IMR-90 (cell line): ENCODE results near the gene ARHGAP35.

Experiments used
- BHLHE40 ChIP-seq: fragments of 150-350 bp; IDR thresholded peaks from 2 replicates; pipeline ENCODE4 v1.6.1; 2016; ENCODE audit warnings: mild to moderate bottlenecking, low read depth, low read length
- CEBPB ChIP-seq: IDR thresholded peaks from 2 replicates; pipeline ENCODE4 v1.6.1; 2012; ENCODE audit warnings: low read depth, low read length, improper control_type of control experiment
- CHD1 ChIP-seq: IDR thresholded peaks from 2 replicates; pipeline ENCODE4 v1.6.1; 2012; ENCODE audit warnings: low read depth, low read length, improper control_type of control experiment
- MAFK ChIP-seq: IDR thresholded peaks from 2 replicates; pipeline ENCODE4 v1.6.1; 2012; ENCODE audit warnings: low read depth, low read length, improper control_type of control experiment
- MXI1 ChIP-seq: IDR thresholded peaks from 2 replicates; pipeline ENCODE4 v1.6.1; 2012; ENCODE audit warnings: low read depth, mild to moderate bottlenecking, low read length, moderate library complexity, borderline replicate concordance
- POLR2A ChIP-seq: IDR thresholded peaks from 2 replicates; pipeline ENCODE4 v1.6.1; 2012; ENCODE audit warnings: mild to moderate bottlenecking, low read depth, low read length
- RAD21 ChIP-seq: IDR thresholded peaks from 2 replicates; pipeline ENCODE4 v1.6.1; 2012; ENCODE audit warnings: low read length, improper control_type of control experiment
- RCOR1 ChIP-seq: IDR thresholded peaks from 2 replicates; pipeline ENCODE4 v1.6.1; 2012; ENCODE audit warnings: mild to moderate bottlenecking, low read length, improper control_type of control experiment; ENCODE audit not compliant: insufficient replicate concordance
- TF ChIP-seq, protein P1 (sequence below): conservative IDR thresholded peaks from 2 replicates; pipeline ENCODE4 v1.5.1; 2012; ENCODE audit warnings: mild to moderate bottlenecking, low read depth, low read length, improper control_type of control experiment

DNA sequence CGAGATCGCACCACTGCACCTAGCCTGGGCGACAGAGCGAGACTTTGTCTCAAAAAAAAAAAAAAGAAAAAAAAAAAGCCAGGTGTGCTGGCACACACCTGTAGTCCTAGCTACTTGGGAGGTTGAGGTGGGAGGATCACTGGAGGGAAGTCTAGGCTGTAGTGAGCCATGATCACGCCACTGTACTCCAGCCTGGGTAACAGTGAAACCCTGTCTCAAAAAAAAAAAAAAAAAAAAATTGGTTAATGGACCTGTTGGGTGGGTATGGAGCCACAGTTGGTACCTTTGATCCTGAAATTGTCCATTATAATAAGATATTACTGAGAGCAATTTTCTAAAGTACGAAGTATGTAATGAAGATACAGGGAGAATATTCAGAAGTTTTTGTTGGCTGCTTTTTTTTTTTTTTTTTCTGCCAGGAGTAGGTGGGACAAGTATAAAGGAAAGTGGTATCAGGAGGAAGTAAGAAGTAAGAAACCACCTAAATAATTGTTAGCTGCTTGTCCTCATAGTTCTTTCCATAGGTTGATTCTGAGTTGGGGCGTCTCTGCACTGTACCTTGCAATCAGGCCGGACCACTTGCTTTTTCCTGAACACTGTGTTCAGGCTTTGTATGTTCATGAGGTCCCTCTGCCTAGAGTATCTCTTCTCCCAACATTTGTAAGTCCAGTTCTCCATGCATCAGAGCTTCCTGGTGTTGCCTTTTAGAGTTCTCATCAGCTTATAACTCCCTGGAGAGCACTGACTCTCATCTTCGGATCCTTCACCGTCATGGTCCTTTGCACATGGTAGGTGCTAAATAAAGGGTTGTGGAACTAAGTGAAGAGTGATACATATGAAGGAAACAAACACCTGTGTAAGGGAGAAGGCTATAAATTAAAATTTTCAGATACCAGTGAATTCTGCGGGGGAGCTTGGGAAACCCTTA, 31.7 kb downstream of the ARHGAP35 start:
- TF ChIP-seq, protein P1, sequence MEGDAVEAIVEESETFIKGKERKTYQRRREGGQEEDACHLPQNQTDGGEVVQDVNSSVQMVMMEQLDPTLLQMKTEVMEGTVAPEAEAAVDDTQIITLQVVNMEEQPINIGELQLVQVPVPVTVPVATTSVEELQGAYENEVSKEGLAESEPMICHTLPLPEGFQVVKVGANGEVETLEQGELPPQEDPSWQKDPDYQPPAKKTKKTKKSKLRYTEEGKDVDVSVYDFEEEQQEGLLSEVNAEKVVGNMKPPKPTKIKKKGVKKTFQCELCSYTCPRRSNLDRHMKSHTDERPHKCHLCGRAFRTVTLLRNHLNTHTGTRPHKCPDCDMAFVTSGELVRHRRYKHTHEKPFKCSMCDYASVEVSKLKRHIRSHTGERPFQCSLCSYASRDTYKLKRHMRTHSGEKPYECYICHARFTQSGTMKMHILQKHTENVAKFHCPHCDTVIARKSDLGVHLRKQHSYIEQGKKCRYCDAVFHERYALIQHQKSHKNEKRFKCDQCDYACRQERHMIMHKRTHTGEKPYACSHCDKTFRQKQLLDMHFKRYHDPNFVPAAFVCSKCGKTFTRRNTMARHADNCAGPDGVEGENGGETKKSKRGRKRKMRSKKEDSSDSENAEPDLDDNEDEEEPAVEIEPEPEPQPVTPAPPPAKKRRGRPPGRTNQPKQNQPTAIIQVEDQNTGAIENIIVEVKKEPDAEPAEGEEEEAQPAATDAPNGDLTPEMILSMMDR = no peak
- TF ChIP-seq MAFK (no peak), POLR2A (no peak), BHLHE40 (no peak), MXI1 (no peak), CEBPB (no peak), RCOR1 (no peak), CHD1 (no peak), RAD21 (no peak)
